ENCODE measurements around the gene MICU1. TPM values are rescaled to one million over a fixed set of nuclear protein-coding genes. Genes with fewer than 3 reads are reported as not detected.

The MICU1 gene
- total and polyA plus RNA-seq, 9 donors, result 29.9 to 117 (median 44.5) TPM

DNA sequence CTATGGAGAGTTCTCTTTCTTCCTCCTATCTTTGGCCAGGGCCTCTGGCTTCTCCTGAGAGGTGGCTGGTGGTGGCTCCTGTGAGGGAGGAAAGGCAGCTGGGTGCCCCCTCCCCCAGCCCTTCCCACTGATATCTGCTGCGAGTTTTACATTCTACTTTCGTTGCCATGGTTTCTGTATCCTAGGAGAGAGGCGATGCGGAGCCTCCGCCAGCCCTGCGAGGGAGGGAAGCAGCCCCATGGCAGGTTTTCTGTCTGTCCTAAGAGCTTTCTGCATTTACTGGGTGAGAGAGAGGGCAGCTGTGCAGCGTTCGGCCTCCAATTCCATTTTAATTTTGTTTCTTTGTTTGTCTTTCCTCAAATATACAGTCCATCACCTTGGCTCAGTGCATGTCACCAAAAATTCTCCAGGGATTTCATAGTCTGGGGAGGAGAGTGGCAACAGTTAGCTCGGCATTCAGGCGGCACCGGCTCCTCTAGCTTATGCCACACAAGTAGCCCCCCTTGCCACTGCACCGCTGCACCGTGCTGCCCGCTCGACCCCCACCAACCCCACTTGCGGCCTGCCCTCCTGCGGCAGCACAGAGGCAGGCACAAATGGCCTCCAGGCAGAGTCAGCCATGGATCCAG, 291.6 kb downstream of the MICU1 start:
- TF ChIP-seq POLR2A (IDR thresholded peaks at IDR 0.05) (no peak), EP300 (IDR thresholded peaks at IDR 0.05) (no peak)
- TF ChIP-seq, protein P1, sequence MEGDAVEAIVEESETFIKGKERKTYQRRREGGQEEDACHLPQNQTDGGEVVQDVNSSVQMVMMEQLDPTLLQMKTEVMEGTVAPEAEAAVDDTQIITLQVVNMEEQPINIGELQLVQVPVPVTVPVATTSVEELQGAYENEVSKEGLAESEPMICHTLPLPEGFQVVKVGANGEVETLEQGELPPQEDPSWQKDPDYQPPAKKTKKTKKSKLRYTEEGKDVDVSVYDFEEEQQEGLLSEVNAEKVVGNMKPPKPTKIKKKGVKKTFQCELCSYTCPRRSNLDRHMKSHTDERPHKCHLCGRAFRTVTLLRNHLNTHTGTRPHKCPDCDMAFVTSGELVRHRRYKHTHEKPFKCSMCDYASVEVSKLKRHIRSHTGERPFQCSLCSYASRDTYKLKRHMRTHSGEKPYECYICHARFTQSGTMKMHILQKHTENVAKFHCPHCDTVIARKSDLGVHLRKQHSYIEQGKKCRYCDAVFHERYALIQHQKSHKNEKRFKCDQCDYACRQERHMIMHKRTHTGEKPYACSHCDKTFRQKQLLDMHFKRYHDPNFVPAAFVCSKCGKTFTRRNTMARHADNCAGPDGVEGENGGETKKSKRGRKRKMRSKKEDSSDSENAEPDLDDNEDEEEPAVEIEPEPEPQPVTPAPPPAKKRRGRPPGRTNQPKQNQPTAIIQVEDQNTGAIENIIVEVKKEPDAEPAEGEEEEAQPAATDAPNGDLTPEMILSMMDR (IDR thresholded peaks at IDR 0.05), result no peak
- intact Hi-C loops (cut with DNase I), result loop anchor here in 3 of 4 donors (10.0 kb wide), 5 partner anchors 90 to 1020 kb away; partner anchors contain the start of gene SLC29A3 (in 1 of the 3)
- Histone ChIP-seq H3K27ac (peak overlapping the region; percentile 78 to 99), H3K36me3 (no peaks in the 10 kb centered on the region), H3K4me3 (peak overlapping the region; percentile 13), H3K27me3 (no peaks in the 10 kb centered on the region), H3K4me1 (ENCODE audit: insufficient read depth) (peaks cover 50% of the 10 kb centered on the region), H3K9me3 (no peaks in the 10 kb centered on the region)
- WGBS, 3 donors, result 6 to 27% (median 7%) methylated on average over 17 of the region's 17 CpGs
- DNase-seq, result peak; percentile 78 to 89 (median 84)

GRCh38 chr10:72333112-72334015, 292.5 kb downstream of the MICU1 start:
- peak in 3 of 5 donors; percentile 49 to 53 (median 53) for DNase-seq
- no peaks in the 10 kb centered on the region for H3K36me3 ChIP-seq
- H3K27ac ChIP-seq, result peak overlapping the region; percentile 78 to 99
- TF ChIP-seq, protein P1 (IDR thresholded peaks at IDR 0.05), result no peak
- TF ChIP-seq POLR2A (IDR thresholded peaks at IDR 0.05) (no peak), EP300 (IDR thresholded peaks at IDR 0.05) (no peak)
- H3K4me3 ChIP-seq, result no peak overlapping the region
- no peaks in the 10 kb centered on the region for H3K27me3 ChIP-seq
- H3K9me3 ChIP-seq, result no peaks in the 10 kb centered on the region
- H3K4me1 ChIP-seq (ENCODE audit: insufficient read depth), result peaks cover 50% of the 10 kb centered on the region
- 77 to 87% (median 81%) methylated on average over 18 to 19 of the region's 19 CpGs for WGBS, 3 donors
- intact Hi-C loops (cut with DNase I), result loop anchor here in 3 of 4 donors (10.0 kb wide), 5 partner anchors 89 to 1019 kb away; partner anchors contain the start of gene SLC29A3 (in 1 of the 3)

DNA sequence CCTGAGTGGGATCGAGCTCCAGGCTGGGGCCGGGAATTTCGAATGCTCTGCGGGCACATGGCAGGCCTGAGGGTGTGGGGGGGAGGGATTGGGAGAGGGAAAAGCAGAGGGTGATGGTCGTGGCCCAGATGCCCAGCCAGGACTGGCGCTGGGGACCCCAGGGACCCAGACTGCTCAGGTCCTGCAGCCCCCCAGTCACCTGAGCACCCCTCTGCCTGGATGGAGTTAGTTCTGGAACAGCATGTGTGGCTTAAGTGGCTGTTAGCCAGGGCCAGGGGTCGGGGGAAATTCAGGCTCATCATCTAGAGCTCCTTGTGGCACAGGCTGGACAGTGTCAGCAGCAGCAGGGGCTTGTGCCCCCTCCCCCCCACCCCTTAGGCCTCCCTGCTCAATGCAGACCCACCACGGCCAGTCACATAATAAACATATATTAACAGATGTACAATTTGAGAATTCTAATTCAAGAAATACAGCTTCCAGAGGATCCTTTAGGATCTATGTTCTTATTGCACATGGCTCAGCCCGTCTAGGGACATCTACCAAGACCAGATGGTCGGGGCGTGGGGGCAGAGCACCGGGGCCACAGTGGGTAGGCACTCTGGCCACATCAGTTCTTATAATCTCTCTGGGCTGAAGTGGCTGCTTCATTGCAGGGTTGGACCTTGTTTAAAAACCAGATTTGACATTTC, 293.3 kb downstream of the MICU1 start:
- H3K27ac ChIP-seq, result peak overlapping the region; percentile 77 to 99
- H3K9me3 ChIP-seq, result no peaks in the 10 kb centered on the region
- DNase-seq, result peak in 1 of 5 donors; percentile 47
- no peaks in the 10 kb centered on the region for H3K36me3 ChIP-seq
- H3K27me3 ChIP-seq, result no peaks in the 10 kb centered on the region
- intact Hi-C loops (cut with DNase I), result loop anchor here in 3 of 4 donors (10.0 kb wide), 5 partner anchors 88 to 1018 kb away; partner anchors contain the start of gene SLC29A3 (in 1 of the 3)
- 42 to 51% (median 50%) methylated on average over 12 of the region's 12 CpGs for WGBS, 3 donors
- TF ChIP-seq POLR2A (IDR thresholded peaks at IDR 0.05), result no peak
- TF ChIP-seq, protein P1 (IDR thresholded peaks at IDR 0.05), result no peak
- TF ChIP-seq EP300 (IDR thresholded peaks at IDR 0.05), result no peak
- no peak overlapping the region for H3K4me3 ChIP-seq
- H3K4me1 ChIP-seq (ENCODE audit: insufficient read depth), result peaks cover 53% of the 10 kb centered on the region

Data from ovary (tissue), 9 donors.